ENCODE data around the gene C5orf46. TPM values are rescaled to one million over a fixed set of nuclear protein-coding genes. Genes with fewer than 3 reads are reported as not detected.

C5orf46 gene
- total RNA-seq, 1 experiment from 2014 or later, result not detected

- H3K27me3 ChIP-seq (replicated peaks; ENCODE audit: insufficient read depth, low read depth, low read length, poor library complexity), result no peaks in the 10 kb centered on the region
- DNase-seq (ENCODE audit: low spot score), result no peak
- H3K4me1 ChIP-seq (ENCODE audit: insufficient read depth, low read length, poor library complexity, severe bottlenecking), result no peaks in the 10 kb centered on the region
- intact Hi-C loops (cut with micrococcal nuclease; ENCODE audit: unreplicated experiment), result no loop called here
- no TSS peak for BruUV-seq (replicated peaks)
- H3K36me3 ChIP-seq (ENCODE audit: insufficient read depth, low read length, poor library complexity, severe bottlenecking), result no peaks in the 10 kb centered on the region
- no peaks in the 10 kb centered on the region for H3K9me3 ChIP-seq (ENCODE audit: low read depth, low read length, poor library complexity, severe bottlenecking)
- H3K4me3 ChIP-seq (ENCODE audit: low read depth, low read length, poor library complexity, severe bottlenecking), result no peak overlapping the region
- ChIA-PET POLR2A (ENCODE audit: low non-redundant PET) (no interaction called here), CTCF (no interaction called here)
- no peak overlapping the region for H3K27ac ChIP-seq (ENCODE audit: low read depth, low read length, poor library complexity, severe bottlenecking)
- no peak for TF ChIP-seq CTCF (conservative IDR thresholded peaks at IDR 0.05; ENCODE audit: low read depth, low read length)
- no peak for TF ChIP-seq EZH2 (IDR thresholded peaks at IDR 0.05; ENCODE audit: borderline replicate concordance, low read depth, low read length, poor library complexity, severe bottlenecking)
Measured at GRCh38 chr5:147842869-147843268, 63.5 kb downstream of the C5orf46 start.

Other genes starting within 250 kb of the C5orf46 start
- gene JAKMIP2, start 123.8 kb downstream of the C5orf46 start, total RNA-seq (2021), result 67.4 and 85.5 TPM in 2 replicates
- gene SPINK1, start 74.9 kb downstream of the C5orf46 start, total RNA-seq (2021), result not detected in 2 replicates
- gene SCGB3A2, start 27.8 kb downstream of the C5orf46 start, total RNA-seq (2021), result not detected in 2 replicates
- gene SPINK5, start 157.4 kb upstream of the C5orf46 start, total RNA-seq (2021), result not detected in 2 replicates